ENCODE results near the gene TRAPPC3L.

The TRAPPC3L gene

GRCh38 chr6:116463301-116463700 is 82.2 kb downstream of the TRAPPC3L start:
- no peaks in the 10 kb centered on the region for H3K9me3 ChIP-seq (ENCODE audit: control extremely low read depth in 1 of 5, control insufficient read depth in 4 of 5, insufficient read depth in 2 of 5, low read depth in 1 of 5, low read length in 4 of 5)
- POLR2A ChIA-PET: no interaction called here
- peaks cover 27 to 65% (median 60%) of the 10 kb centered on the region in 4 experiments for H3K4me1 ChIP-seq (ENCODE audit: control extremely low read depth in 1 of 4, control insufficient read depth in 4 of 4, insufficient read depth in 4 of 4, low read length in 3 of 4)
- H3K27ac ChIP-seq (ENCODE audit: insufficient read depth in 1 of 2, low read depth in 1 of 2, low read length in 2 of 2, poor library complexity in 1 of 2, severe bottlenecking in 2 of 2): peak overlapping the region; percentile 4 to 67
- WGBS (ENCODE audit: insufficient coverage): 60% methylated on average over 1 of the region's 4 CpGs
- H3K4me3 ChIP-seq (ENCODE audit: control insufficient read depth in 1 of 7, extremely low read depth in 1 of 7, insufficient read depth in 4 of 7, low read depth in 2 of 7, low read length in 6 of 7): peak overlapping the region in 6 of 7 experiments; percentile 9 to 82 (median 70)
- H3K36me3 ChIP-seq (ENCODE audit: control insufficient read depth in 4 of 4, insufficient read depth in 4 of 4, low read length in 3 of 4): no peaks in the 10 kb centered on the region
- CTCF ChIA-PET: interaction anchor here (1.1 to 2.1 kb wide), 2 partner anchors 9 to 12 kb away, joined by 4 to 7 read pairs; no protein-coding TSS in a partner anchor
- H3K27me3 ChIP-seq (replicated peaks in 2 of 5; ENCODE audit: control insufficient read depth in 4 of 5, insufficient read depth in 5 of 5, low read length in 4 of 5): no peaks in the 10 kb centered on the region
- DNase-seq: no peak

- Histone ChIP-seq H3K27me3 (replicated peaks in 2 of 5; ENCODE audit: control insufficient read depth in 4 of 5, insufficient read depth in 5 of 5, low read length in 4 of 5) (no peaks in the 10 kb centered on the region), H3K27ac (ENCODE audit: insufficient read depth in 1 of 2, low read depth in 1 of 2, low read length in 2 of 2, poor library complexity in 1 of 2, severe bottlenecking in 2 of 2) (peak overlapping the region; percentile 4 to 67), H3K4me1 (ENCODE audit: control extremely low read depth in 1 of 4, control insufficient read depth in 4 of 4, insufficient read depth in 4 of 4, low read length in 3 of 4) (peaks cover 27 to 69% (median 59%) of the 10 kb centered on the region in 4 experiments), H3K9me3 (ENCODE audit: control extremely low read depth in 1 of 5, control insufficient read depth in 4 of 5, insufficient read depth in 2 of 5, low read depth in 1 of 5, low read length in 4 of 5) (no peaks in the 10 kb centered on the region), H3K4me3 (ENCODE audit: control insufficient read depth in 1 of 7, extremely low read depth in 1 of 7, insufficient read depth in 4 of 7, low read depth in 2 of 7, low read length in 6 of 7) (peak overlapping the region; percentile 47 to 82 (median 65)), H3K36me3 (ENCODE audit: control insufficient read depth in 4 of 4, insufficient read depth in 4 of 4, low read length in 3 of 4) (no peaks in the 10 kb centered on the region)
- 2% methylated on average over 80 of the region's 84 CpGs for WGBS (ENCODE audit: insufficient coverage)
- CTCF ChIA-PET: interaction anchor here (1.0 to 1.4 kb wide), 4 partner anchors 16 to 71 kb away, joined by 3 to 5 read pairs (median 3); no protein-coding TSS in a partner anchor
- DNase-seq: peak; percentile 72 to 86 (median 79)
- POLR2A ChIA-PET: no interaction called here
These were observed 83.3 kb downstream of the TRAPPC3L start for GRCh38 chr6:116461932-116462885.

- Histone ChIP-seq H3K27ac (ENCODE audit: insufficient read depth in 1 of 2, low read depth in 1 of 2, low read length in 2 of 2, poor library complexity in 1 of 2, severe bottlenecking in 2 of 2) (peak within 1 kb of the TSS in 1 of 2 experiments; percentile 67), H3K27me3 (replicated peaks in 2 of 5; ENCODE audit: control insufficient read depth in 4 of 5, insufficient read depth in 5 of 5, low read length in 4 of 5) (no peaks in the 10 kb centered on the region), H3K9me3 (ENCODE audit: control extremely low read depth in 1 of 5, control insufficient read depth in 4 of 5, insufficient read depth in 2 of 5, low read depth in 1 of 5, low read length in 4 of 5) (no peaks in the 10 kb centered on the region), H3K4me1 (ENCODE audit: control extremely low read depth in 1 of 4, control insufficient read depth in 4 of 4, insufficient read depth in 4 of 4, low read length in 3 of 4) (peaks cover 27 to 69% (median 59%) of the 10 kb centered on the region in 4 experiments), H3K36me3 (ENCODE audit: control insufficient read depth in 4 of 4, insufficient read depth in 4 of 4, low read length in 3 of 4) (no peaks in the 10 kb centered on the region), H3K4me3 (ENCODE audit: control insufficient read depth in 1 of 7, extremely low read depth in 1 of 7, insufficient read depth in 4 of 7, low read depth in 2 of 7, low read length in 6 of 7) (peak within 1 kb of the TSS; percentile 47 to 82 (median 65))
- CTCF ChIA-PET: interaction anchor here (1.0 to 1.4 kb wide), 4 partner anchors 17 to 174 kb away, joined by 3 to 5 read pairs (median 4); no protein-coding TSS in a partner anchor
- DNase-seq: peak in 2 of 3 donors; percentile 79 to 81
- POLR2A ChIA-PET: no interaction called here
- WGBS (ENCODE audit: insufficient coverage): 31% methylated on average over 12 of the region's 13 CpGs
These were observed 84.1 kb downstream of the TRAPPC3L start, which contains the start of gene CALHM6 for GRCh38 chr6:116461331-116461931. TSS of gene CALHM6 (plus strand) at chr6:116461375. CDS start at chr6:116461930, 555 bp downstream.

GRCh38 chr6:116459927-116460326 is 85.6 kb downstream of the TRAPPC3L start:
- ChIA-PET POLR2A (no interaction called here), CTCF (interaction anchor here (0.9 to 1.2 kb wide), 2 partner anchors 9 to 15 kb away, joined by 3 to 5 read pairs; no protein-coding TSS in a partner anchor)
- 83% methylated on average over 2 of the region's 4 CpGs for whole genome bisulfite sequencing (ENCODE audit: insufficient coverage)
- H3K4me3 ChIP-seq (ENCODE audit: control insufficient read depth in 1 of 7, extremely low read depth in 1 of 7, insufficient read depth in 4 of 7, low read depth in 2 of 7, low read length in 6 of 7): no peak overlapping the region
- no peaks in the 10 kb centered on the region for H3K9me3 ChIP-seq (ENCODE audit: control extremely low read depth in 1 of 5, control insufficient read depth in 4 of 5, insufficient read depth in 2 of 5, low read depth in 1 of 5, low read length in 4 of 5)
- H3K27me3 ChIP-seq (replicated peaks in 2 of 5; ENCODE audit: control insufficient read depth in 4 of 5, insufficient read depth in 5 of 5, low read length in 4 of 5): no peaks in the 10 kb centered on the region
- H3K27ac ChIP-seq (ENCODE audit: insufficient read depth in 1 of 2, low read depth in 1 of 2, low read length in 2 of 2, poor library complexity in 1 of 2, severe bottlenecking in 2 of 2): no peak overlapping the region
- peaks cover 27 to 60% (median 50%) of the 10 kb centered on the region in 4 experiments for H3K4me1 ChIP-seq (ENCODE audit: control extremely low read depth in 1 of 4, control insufficient read depth in 4 of 4, insufficient read depth in 4 of 4, low read length in 3 of 4)
- no peak for DNase-seq
- no peaks in the 10 kb centered on the region for H3K36me3 ChIP-seq (ENCODE audit: control insufficient read depth in 4 of 4, insufficient read depth in 4 of 4, low read length in 3 of 4)

GRCh38 chr6:116458264-116458663 is 87.2 kb downstream of the TRAPPC3L start:
- ChIA-PET CTCF (interaction anchor here (0.5 to 2.1 kb wide), 5 partner anchors 13 to 191 kb away, joined by 3 to 7 read pairs (median 3); no protein-coding TSS in a partner anchor), POLR2A (no interaction called here)
- H3K27ac ChIP-seq (ENCODE audit: insufficient read depth in 1 of 2, low read depth in 1 of 2, low read length in 2 of 2, poor library complexity in 1 of 2, severe bottlenecking in 2 of 2): no peak overlapping the region
- DNase-seq: no peak
- H3K27me3 ChIP-seq (replicated peaks in 2 of 5; ENCODE audit: control insufficient read depth in 4 of 5, insufficient read depth in 5 of 5, low read length in 4 of 5): no peaks in the 10 kb centered on the region
- H3K4me1 ChIP-seq (ENCODE audit: control extremely low read depth in 1 of 4, control insufficient read depth in 4 of 4, insufficient read depth in 4 of 4, low read length in 3 of 4): peaks cover 12 to 43% (median 35%) of the 10 kb centered on the region in 4 experiments
- no peak overlapping the region for H3K4me3 ChIP-seq (ENCODE audit: control insufficient read depth in 1 of 7, extremely low read depth in 1 of 7, insufficient read depth in 4 of 7, low read depth in 2 of 7, low read length in 6 of 7)
- WGBS (ENCODE audit: insufficient coverage): 96% methylated on average over 8 of the region's 9 CpGs
- no peaks in the 10 kb centered on the region for H3K36me3 ChIP-seq (ENCODE audit: control insufficient read depth in 4 of 4, insufficient read depth in 4 of 4, low read length in 3 of 4)
- H3K9me3 ChIP-seq (ENCODE audit: control extremely low read depth in 1 of 5, control insufficient read depth in 4 of 5, insufficient read depth in 2 of 5, low read depth in 1 of 5, low read length in 4 of 5): no peaks in the 10 kb centered on the region

- no peak for DNase-seq
- Histone ChIP-seq H3K4me1 (ENCODE audit: control extremely low read depth in 1 of 4, control insufficient read depth in 4 of 4, insufficient read depth in 4 of 4, low read length in 3 of 4) (peaks cover 5 to 34% (median 23%) of the 10 kb centered on the region in 4 experiments), H3K9me3 (ENCODE audit: control extremely low read depth in 1 of 5, control insufficient read depth in 4 of 5, insufficient read depth in 2 of 5, low read depth in 1 of 5, low read length in 4 of 5) (no peaks in the 10 kb centered on the region), H3K27ac (ENCODE audit: insufficient read depth in 1 of 2, low read depth in 1 of 2, low read length in 2 of 2, poor library complexity in 1 of 2, severe bottlenecking in 2 of 2) (no peak overlapping the region), H3K36me3 (ENCODE audit: control insufficient read depth in 4 of 4, insufficient read depth in 4 of 4, low read length in 3 of 4) (no peaks in the 10 kb centered on the region), H3K4me3 (ENCODE audit: control insufficient read depth in 1 of 7, extremely low read depth in 1 of 7, insufficient read depth in 4 of 7, low read depth in 2 of 7, low read length in 6 of 7) (no peak overlapping the region), H3K27me3 (replicated peaks in 2 of 5; ENCODE audit: control insufficient read depth in 4 of 5, insufficient read depth in 5 of 5, low read length in 4 of 5) (no peaks in the 10 kb centered on the region)
- ChIA-PET CTCF (no interaction called here), POLR2A (no interaction called here)
- WGBS (ENCODE audit: insufficient coverage): 82% methylated on average over 2 of the region's 2 CpGs
These were observed 88.6 kb downstream of the TRAPPC3L start for GRCh38 chr6:116456927-116457326.
